Sigmoid colon (tissue), 7 donors: ENCODE results near the gene MAS1L. TPM values are rescaled to one million over a fixed set of nuclear protein-coding genes. Genes with fewer than 3 reads are reported as not detected.

Experiments used
- DNase-seq: peaks from one replicate; pipeline ENCODE4 v3.0.0-alpha.2; 2019
- H3K27ac ChIP-seq, 4 donors: fragments of 200-600 bp; sonication (generic); one replicate each; pipeline ENCODE4 v1.5.1; 2016 to 2019; ENCODE audit warnings: mild to moderate bottlenecking in 1 of 4
- H3K27me3 ChIP-seq, 3 donors: fragments of 200-600 bp; sonication (generic); one replicate each; pipeline ENCODE4 v1.5.1; 2019; ENCODE audit warnings: mild to moderate bottlenecking in 1 of 3
- H3K36me3 ChIP-seq, 4 donors: fragments of 200-600 bp; sonication (generic); one replicate each; pipeline ENCODE4 v1.5.1; 2016 to 2019
- H3K4me1 ChIP-seq, 4 donors: fragments of 200-600 bp; sonication (generic); one replicate each; pipeline ENCODE4 v1.5.1; 2017 to 2019
- H3K4me3 ChIP-seq, 4 donors: fragments of 200-600 bp; sonication (generic); one replicate each; pipeline ENCODE4 v1.5.1; 2017 to 2019; ENCODE audit warnings: mild to moderate bottlenecking in 2 of 4, moderate library complexity in 1 of 4
- H3K9me3 ChIP-seq, 4 donors: fragments of 200-600 bp in 3 of 4; sonication (generic) in 3 of 4; one replicate each; pipeline versions ENCODE4 v1.5.1 to v1.6.1; 2013 to 2019
- CTCF ChIP-seq, 4 experiments: fragments of 450-650 bp in 3 of 4; fragments of 200-600 bp in 1 of 4; IDR thresholded peaks; one replicate each; pipeline ENCODE4 v1.5.1; 2016 to 2019; ENCODE audit warnings: antibody characterized with exemption in 4 of 4, mild to moderate bottlenecking in 3 of 4, moderate library complexity in 2 of 4
- EP300 ChIP-seq, 4 donors: sonication (generic); formaldehyde crosslinking; IDR thresholded peaks; one replicate each; pipeline ENCODE4 v1.6.1; 2017; ENCODE audit warnings: antibody characterized with exemption in 4 of 4
- POLR2A ChIP-seq, 2 donors: fragments of 450-650 bp; IDR thresholded peaks; one replicate each; pipeline ENCODE4 v1.6.1; 2016; ENCODE audit warnings: antibody characterized with exemption in 2 of 2, mild to moderate bottlenecking in 2 of 2, moderate library complexity in 2 of 2
- POLR2AphosphoS5 ChIP-seq, 4 donors: sonication (generic); formaldehyde crosslinking; IDR thresholded peaks; one replicate each; pipeline ENCODE4 v1.6.1; 2017; ENCODE audit warnings: antibody characterized with exemption in 4 of 4
- WGBS, 2 donors: extraction: QIAGEN DNeasy Blood & Tissue Kit; methylation state at CpG; one replicate each; pipeline ENCODE4 v1.1.7; 2013; 5-methylcytosine and 5-hydroxymethylcytosine counted together
- intact Hi-C: fragments of 100-400 bp; cut with DNase I; formaldehyde crosslinking; loops from one replicate; pipeline ENCODE4 v1.15.1; 2023
- polyA plus RNA-seq, 3 donors: library from polyadenylated mRNA; stranded (reverse); fragments of 200-250 nt; gene quantifications; one replicate each; pipeline ENCODE4 v1.2.3, GENCODE V29; 2013
- total RNA-seq, 4 donors: library from RNA; depleted of rRNA; stranded (reverse); fragments of >200 nt; gene quantifications; one replicate each; pipeline ENCODE4 v1.1.0, GENCODE V29; 2016
- donor health status: healthy with polysubstance abuse.
- donor health status: Bipolar disorder and iron deficiency.
- donor health status: healthy.

The MAS1L gene
- total and polyA plus RNA-seq, 7 donors, result not detected

GRCh38 chr6:29509239-29509638, 21.5 kb upstream of the MAS1L start:
- H3K27ac ChIP-seq, result no peak overlapping the region
- H3K27me3 ChIP-seq, result no peaks in the 10 kb centered on the region
- no peak for DNase-seq
- no peaks in the 10 kb centered on the region for H3K4me1 ChIP-seq
- no peaks in the 10 kb centered on the region for H3K36me3 ChIP-seq
- TF ChIP-seq POLR2AphosphoS5 (IDR thresholded peaks at IDR 0.05), result no peak
- no peak for TF ChIP-seq CTCF (IDR thresholded peaks at IDR 0.05)
- TF ChIP-seq EP300 (IDR thresholded peaks at IDR 0.05), result no peak
- no peak for TF ChIP-seq POLR2A (IDR thresholded peaks at IDR 0.05)
- intact Hi-C loops, result no loop called here
- no peaks in the 10 kb centered on the region for H3K9me3 ChIP-seq
- H3K4me3 ChIP-seq, result no peak overlapping the region
- WGBS, 2 donors, result 71 to 79% methylated on average over 6 of the region's 6 CpGs

- WGBS, 2 donors, result 73 to 85% methylated on average over 5 of the region's 5 CpGs
- Histone ChIP-seq H3K27ac (no peak overlapping the region), H3K36me3 (no peaks in the 10 kb centered on the region), H3K4me3 (no peak overlapping the region), H3K4me1 (no peaks in the 10 kb centered on the region), H3K27me3 (peaks cover 0 to 4% (median 0%) of the 10 kb centered on the region in 3 donors), H3K9me3 (no peaks in the 10 kb centered on the region)
- intact Hi-C loops, result no loop called here
- no peak for TF ChIP-seq POLR2A (IDR thresholded peaks at IDR 0.05)
- TF ChIP-seq CTCF (IDR thresholded peaks at IDR 0.05), result no peak
- no peak for TF ChIP-seq EP300 (IDR thresholded peaks at IDR 0.05)
- no peak for TF ChIP-seq POLR2AphosphoS5 (IDR thresholded peaks at IDR 0.05)
- no peak for DNase-seq
Measured at GRCh38 chr6:29507319-29507718, 19.6 kb upstream of the MAS1L start.

- Histone ChIP-seq H3K4me3 (no peak overlapping the region), H3K9me3 (no peaks in the 10 kb centered on the region), H3K36me3 (no peaks in the 10 kb centered on the region), H3K27ac (no peak overlapping the region), H3K27me3 (peaks cover 0 to 6% (median 0%) of the 10 kb centered on the region in 3 donors), H3K4me1 (no peaks in the 10 kb centered on the region)
- DNase-seq, result no peak
- intact Hi-C loops, result no loop called here
- TF ChIP-seq EP300 (IDR thresholded peaks at IDR 0.05) (no peak), CTCF (IDR thresholded peaks at IDR 0.05) (no peak), POLR2AphosphoS5 (IDR thresholded peaks at IDR 0.05) (no peak), POLR2A (IDR thresholded peaks at IDR 0.05) (no peak)
- 65 to 81% methylated on average over 11 of the region's 11 CpGs for WGBS, 2 donors
Measured at GRCh38 chr6:29506446-29507067, 18.8 kb upstream of the MAS1L start.

- WGBS, 2 donors, result 92 to 95% methylated on average over 3 of the region's 3 CpGs
- intact Hi-C loops, result no loop called here
- Histone ChIP-seq H3K4me3 (no peak overlapping the region), H3K9me3 (no peaks in the 10 kb centered on the region), H3K27ac (no peak overlapping the region), H3K27me3 (peaks cover 0 to 7% (median 0%) of the 10 kb centered on the region in 3 donors), H3K4me1 (no peaks in the 10 kb centered on the region), H3K36me3 (no peaks in the 10 kb centered on the region)
- TF ChIP-seq EP300 (IDR thresholded peaks at IDR 0.05) (no peak), POLR2AphosphoS5 (IDR thresholded peaks at IDR 0.05) (no peak), POLR2A (IDR thresholded peaks at IDR 0.05) (no peak), CTCF (IDR thresholded peaks at IDR 0.05) (no peak)
- no peak for DNase-seq
Measured at GRCh38 chr6:29505808-29506207, 18.1 kb upstream of the MAS1L start.

- WGBS, 2 donors, result 39 to 76% methylated on average over 2 of the region's 2 CpGs
- H3K36me3 ChIP-seq, result no peaks in the 10 kb centered on the region
- peaks cover 0 to 13% (median 0%) of the 10 kb centered on the region in 3 donors for H3K27me3 ChIP-seq
- no peaks in the 10 kb centered on the region for H3K9me3 ChIP-seq
- H3K27ac ChIP-seq, result no peak overlapping the region
- TF ChIP-seq POLR2A (IDR thresholded peaks at IDR 0.05) (no peak), CTCF (IDR thresholded peaks at IDR 0.05) (no peak), EP300 (IDR thresholded peaks at IDR 0.05) (no peak)
- intact Hi-C loops, result no loop called here
- no peak overlapping the region for H3K4me3 ChIP-seq
- no peaks in the 10 kb centered on the region for H3K4me1 ChIP-seq
- DNase-seq, result no peak
Measured at GRCh38 chr6:29504961-29505360, 17.2 kb upstream of the MAS1L start.
